ENCODE data around the gene RNASEH2A. TPM values are rescaled to one million over a fixed set of nuclear protein-coding genes. Genes with fewer than 3 reads are reported as not detected.
A peak's percentile ranks its signal among the peaks of the same experiment; 100 is the strongest.

Gene RNASEH2A
- total and polyA plus RNA-seq, 2 of the 13 experiments (the other 11 are each of a cell fraction or from before 2014, with no cell fraction given): 25.1 to 35.8 TPM

GRCh38 chr19:12774588-12775555 lies 31.5 kb upstream of the RNASEH2A start, which contains the start of gene HOOK2 (continued):
- peak; percentile 85 for TF ChIP-seq ZBTB38 (CRISPR knock-in tag; IDR thresholded peaks at IDR 0.05)
- TF ChIP-seq YY1 (IDR thresholded peaks at IDR 0.05; ENCODE audit: insufficient read depth, insufficient replicate concordance, low read depth, low read length): no peak
- no peak for TF ChIP-seq ZXDC (CRISPR knock-in tag; IDR thresholded peaks at IDR 0.05)
- TF ChIP-seq, protein P1, sequence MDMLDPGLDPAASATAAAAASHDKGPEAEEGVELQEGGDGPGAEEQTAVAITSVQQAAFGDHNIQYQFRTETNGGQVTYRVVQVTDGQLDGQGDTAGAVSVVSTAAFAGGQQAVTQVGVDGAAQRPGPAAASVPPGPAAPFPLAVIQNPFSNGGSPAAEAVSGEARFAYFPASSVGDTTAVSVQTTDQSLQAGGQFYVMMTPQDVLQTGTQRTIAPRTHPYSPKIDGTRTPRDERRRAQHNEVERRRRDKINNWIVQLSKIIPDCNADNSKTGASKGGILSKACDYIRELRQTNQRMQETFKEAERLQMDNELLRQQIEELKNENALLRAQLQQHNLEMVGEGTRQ (IDR thresholded peaks at IDR 0.05; ENCODE audit: low read depth, low read length): peak; percentile 86
- TF ChIP-seq, protein P1 (CRISPR knock-in tag; IDR thresholded peaks at IDR 0.05; ENCODE audit: borderline replicate concordance): peak; percentile 91; the same call in 1 of the 2 replicates
- no peak for TF ChIP-seq ELF1 (CRISPR knock-in tag; IDR thresholded peaks at IDR 0.05)
- no peak for TF ChIP-seq IRX3 (CRISPR knock-in tag; IDR thresholded peaks at IDR 0.05; ENCODE audit: borderline replicate concordance, low read depth)
- no peak for TF ChIP-seq ZNF224 (CRISPR knock-in tag; IDR thresholded peaks at IDR 0.05)
- peak; percentile 19 for TF ChIP-seq CBX1 (IDR thresholded peaks at IDR 0.05; ENCODE audit: low read depth)
- TF ChIP-seq SOX5 (CRISPR knock-in tag; IDR thresholded peaks at IDR 0.05; ENCODE audit: borderline replicate concordance): no peak
- TF ChIP-seq SP2 (CRISPR knock-in tag; IDR thresholded peaks at IDR 0.05): peak; percentile 39; the same call in 1 of the 2 replicates
- TF ChIP-seq RFXANK (CRISPR knock-in tag; IDR thresholded peaks at IDR 0.05): no peak
- no peak for TF ChIP-seq ZNF781 (CRISPR knock-in tag; IDR thresholded peaks at IDR 0.05; ENCODE audit: borderline replicate concordance, not compliant biosample characterization)
- no peak for TF ChIP-seq ZNF562 (CRISPR knock-in tag; IDR thresholded peaks at IDR 0.05; ENCODE audit: borderline replicate concordance)
- no peak for TF ChIP-seq LCORL (IDR thresholded peaks at IDR 0.05)
- TF ChIP-seq LCORL (CRISPR knock-in tag; IDR thresholded peaks at IDR 0.05): peak; percentile 43; the same call in 1 of the 2 replicates
- no peak for TF ChIP-seq JUN (CRISPR knock-in tag; IDR thresholded peaks at IDR 0.05)
- no peak for TF ChIP-seq ZNF34 (CRISPR knock-in tag; IDR thresholded peaks at IDR 0.05; ENCODE audit: borderline replicate concordance)
- no peak for TF ChIP-seq ZNF850 (CRISPR knock-in tag; conservative IDR thresholded peaks at IDR 0.05)
- no peak for TF ChIP-seq ZNF33B (CRISPR knock-in tag; IDR thresholded peaks at IDR 0.05)
- TF ChIP-seq ZNF790 (CRISPR knock-in tag; IDR thresholded peaks at IDR 0.05; ENCODE audit: borderline replicate concordance): 0 out of 2 replicates have a peak, but pooled peaks have one; percentile 40
- TF ChIP-seq ZNF678 (CRISPR knock-in tag; IDR thresholded peaks at IDR 0.05): no peak
- TF ChIP-seq, protein P2, sequence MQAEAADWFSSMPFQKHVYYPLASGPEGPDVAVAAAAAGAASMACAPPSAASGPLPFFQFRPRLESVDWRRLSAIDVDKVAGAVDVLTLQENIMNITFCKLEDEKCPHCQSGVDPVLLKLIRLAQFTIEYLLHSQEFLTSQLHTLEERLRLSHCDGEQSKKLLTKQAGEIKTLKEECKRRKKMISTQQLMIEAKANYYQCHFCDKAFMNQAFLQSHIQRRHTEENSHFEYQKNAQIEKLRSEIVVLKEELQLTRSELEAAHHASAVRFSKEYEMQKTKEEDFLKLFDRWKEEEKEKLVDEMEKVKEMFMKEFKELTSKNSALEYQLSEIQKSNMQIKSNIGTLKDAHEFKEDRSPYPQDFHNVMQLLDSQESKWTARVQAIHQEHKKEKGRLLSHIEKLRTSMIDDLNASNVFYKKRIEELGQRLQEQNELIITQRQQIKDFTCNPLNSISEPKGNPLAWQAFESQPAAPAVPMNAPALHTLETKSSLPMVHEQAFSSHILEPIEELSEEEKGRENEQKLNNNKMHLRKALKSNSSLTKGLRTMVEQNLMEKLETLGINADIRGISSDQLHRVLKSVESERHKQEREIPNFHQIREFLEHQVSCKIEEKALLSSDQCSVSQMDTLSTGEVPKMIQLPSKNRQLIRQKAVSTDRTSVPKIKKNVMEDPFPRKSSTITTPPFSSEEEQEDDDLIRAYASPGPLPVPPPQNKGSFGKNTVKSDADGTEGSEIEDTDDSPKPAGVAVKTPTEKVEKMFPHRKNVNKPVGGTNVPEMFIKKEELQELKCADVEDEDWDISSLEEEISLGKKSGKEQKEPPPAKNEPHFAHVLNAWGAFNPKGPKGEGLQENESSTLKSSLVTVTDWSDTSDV (CRISPR knock-in tag; IDR thresholded peaks at IDR 0.05): peak; percentile 42
